Measurements from ENCODE around the gene COL28A1.

COL28A1 gene

DNA sequence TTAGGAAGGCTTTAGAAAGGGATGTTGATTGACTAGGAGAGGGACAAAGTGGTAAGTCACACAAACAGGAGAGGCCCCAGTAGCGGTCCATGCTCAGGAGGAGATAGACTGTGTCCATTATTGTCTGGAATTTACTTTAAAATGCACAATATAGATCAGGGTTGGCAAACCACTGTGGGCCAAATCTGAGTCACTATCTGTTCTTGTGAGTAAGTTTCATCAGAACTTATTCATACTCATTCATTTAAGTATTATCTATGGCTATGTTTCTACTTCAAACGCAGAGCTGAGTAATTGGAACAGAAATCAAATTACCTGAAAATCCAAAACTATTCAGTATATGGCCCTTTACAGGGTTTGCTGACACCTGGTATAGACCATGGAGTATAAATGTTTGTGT is 166.5 kb downstream of the COL28A1 start:
- H3K27me3 Mint-ChIP-seq = peaks cover 3% of the 10 kb centered on the region
- ATAC-seq (replicated peaks; ENCODE audit: extremely low read depth, poor library complexity, severe bottlenecking) = no peak
- no peak for DNase-seq (ENCODE audit: low spot score in 2 of 2)
- H3K4me1 Mint-ChIP-seq = no peaks in the 10 kb centered on the region
- no peaks in the 10 kb centered on the region for H3K36me3 Mint-ChIP-seq (ENCODE audit: insufficient read depth)
- H3K4me3 Mint-ChIP-seq = no peak overlapping the region
- H3K27ac Mint-ChIP-seq (ENCODE audit: low read depth) = no peak overlapping the region
- H3K9me3 Mint-ChIP-seq = no peaks in the 10 kb centered on the region

DNA sequence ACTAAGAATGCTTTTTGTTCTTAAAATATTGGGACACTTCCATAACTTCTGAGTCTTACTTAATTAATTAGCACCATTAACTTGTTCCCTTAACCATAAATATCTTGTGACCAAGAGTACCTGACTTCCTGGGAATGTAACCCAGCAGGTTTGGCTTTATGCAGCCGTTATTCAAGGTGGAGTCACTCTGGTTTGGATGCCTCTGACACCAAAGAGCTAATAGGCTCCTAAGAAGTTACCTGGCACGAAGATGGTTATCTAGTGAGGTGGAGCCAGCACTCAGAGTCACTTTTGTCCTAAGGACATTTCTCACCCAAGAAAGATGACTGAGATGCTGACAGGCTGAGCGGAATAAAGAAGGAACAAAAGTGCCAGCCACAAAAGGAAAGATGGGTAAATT is 181.0 kb downstream of the COL28A1 start:
- ATAC-seq (replicated peaks; ENCODE audit: extremely low read depth, poor library complexity, severe bottlenecking) (no peak), DNase-seq (ENCODE audit: low spot score in 2 of 2) (no peak)
- Mint-ChIP-seq H3K27me3 (peaks cover 50% of the 10 kb centered on the region), H3K4me1 (no peaks in the 10 kb centered on the region), H3K27ac (ENCODE audit: low read depth) (no peak overlapping the region), H3K9me3 (no peaks in the 10 kb centered on the region), H3K4me3 (no peak overlapping the region), H3K36me3 (ENCODE audit: insufficient read depth) (peaks cover 1% of the 10 kb centered on the region)

DNA sequence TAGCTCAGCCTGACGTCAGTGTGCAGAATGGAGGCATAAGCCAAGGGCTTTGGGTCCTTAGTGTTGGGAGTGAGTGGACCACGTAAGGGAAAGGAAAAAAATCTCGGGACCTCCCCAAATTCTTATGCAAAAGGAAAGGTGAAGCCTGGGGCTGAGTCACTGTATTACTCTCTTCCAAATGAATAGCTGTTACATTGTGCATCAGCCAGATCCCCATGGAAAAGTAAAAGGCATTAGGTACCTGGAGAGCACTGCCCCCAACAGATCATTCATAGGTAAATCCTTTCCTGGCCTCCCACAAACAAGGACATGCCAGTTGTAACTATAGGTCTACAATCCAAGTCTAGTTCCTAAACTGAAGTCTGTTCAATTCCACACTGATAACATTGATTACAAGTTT is 182.8 kb downstream of the COL28A1 start:
- Mint-ChIP-seq H3K4me3 (no peak overlapping the region), H3K36me3 (ENCODE audit: insufficient read depth) (peaks cover 1% of the 10 kb centered on the region), H3K27me3 (peaks cover 68% of the 10 kb centered on the region), H3K4me1 (no peaks in the 10 kb centered on the region), H3K27ac (ENCODE audit: low read depth) (no peak overlapping the region), H3K9me3 (no peaks in the 10 kb centered on the region)
- DNase-seq (ENCODE audit: low spot score in 2 of 2) (no peak), ATAC-seq (replicated peaks; ENCODE audit: extremely low read depth, poor library complexity, severe bottlenecking) (no peak)

DNA sequence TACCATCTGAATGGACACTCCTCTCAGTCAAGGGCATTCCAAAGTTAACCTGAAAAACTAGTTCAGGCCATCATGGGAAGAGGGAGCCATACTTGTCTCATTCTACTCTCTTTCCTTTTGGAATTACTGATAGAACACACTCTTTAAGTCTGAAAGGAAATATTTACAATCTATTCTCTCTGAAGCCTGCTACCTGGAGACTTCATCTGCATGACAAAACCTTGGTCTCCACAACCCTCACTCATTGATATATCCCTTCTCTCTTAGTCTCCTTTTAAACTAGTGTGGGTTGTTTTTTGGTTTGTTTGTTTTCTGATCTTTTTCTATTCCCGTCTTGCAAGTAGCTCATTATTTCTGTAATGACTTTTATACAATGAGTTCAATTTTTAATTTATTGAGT is 183.8 kb downstream of the COL28A1 start:
- no peak for DNase-seq (ENCODE audit: low spot score in 2 of 2)
- Mint-ChIP-seq H3K27me3 (peaks cover 76% of the 10 kb centered on the region), H3K4me3 (no peak overlapping the region), H3K4me1 (no peaks in the 10 kb centered on the region), H3K27ac (ENCODE audit: low read depth) (no peak overlapping the region), H3K9me3 (no peaks in the 10 kb centered on the region), H3K36me3 (ENCODE audit: insufficient read depth) (peaks cover 1% of the 10 kb centered on the region)
- no peak for ATAC-seq (replicated peaks; ENCODE audit: extremely low read depth, poor library complexity, severe bottlenecking)

DNA sequence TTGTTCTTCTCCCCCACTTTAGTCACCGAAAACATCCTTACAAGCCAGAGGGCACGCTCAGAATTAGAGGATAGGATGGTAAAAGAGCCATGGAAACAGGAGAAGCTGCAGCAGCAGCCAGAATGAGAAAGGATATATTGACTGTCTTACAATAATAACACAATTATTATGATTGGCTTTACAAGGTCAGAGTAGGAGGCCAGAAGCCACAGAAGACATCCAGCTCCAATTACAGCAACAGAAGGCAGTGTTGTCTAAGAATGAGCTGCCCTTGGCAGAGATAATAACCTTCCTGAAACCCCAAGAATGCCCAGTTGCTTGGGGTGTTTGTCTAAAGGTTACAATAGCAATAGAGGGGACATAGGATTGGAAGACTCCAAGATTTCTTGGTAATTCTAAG is 184.5 kb downstream of the COL28A1 start:
- H3K4me1 Mint-ChIP-seq = no peaks in the 10 kb centered on the region
- no peak for DNase-seq (ENCODE audit: low spot score in 2 of 2)
- ATAC-seq (replicated peaks; ENCODE audit: extremely low read depth, poor library complexity, severe bottlenecking) = no peak
- no peaks in the 10 kb centered on the region for H3K9me3 Mint-ChIP-seq
- peaks cover 1% of the 10 kb centered on the region for H3K36me3 Mint-ChIP-seq (ENCODE audit: insufficient read depth)
- H3K27me3 Mint-ChIP-seq = peaks cover 80% of the 10 kb centered on the region
- H3K27ac Mint-ChIP-seq (ENCODE audit: low read depth) = no peak overlapping the region
- H3K4me3 Mint-ChIP-seq = no peak overlapping the region

DNA sequence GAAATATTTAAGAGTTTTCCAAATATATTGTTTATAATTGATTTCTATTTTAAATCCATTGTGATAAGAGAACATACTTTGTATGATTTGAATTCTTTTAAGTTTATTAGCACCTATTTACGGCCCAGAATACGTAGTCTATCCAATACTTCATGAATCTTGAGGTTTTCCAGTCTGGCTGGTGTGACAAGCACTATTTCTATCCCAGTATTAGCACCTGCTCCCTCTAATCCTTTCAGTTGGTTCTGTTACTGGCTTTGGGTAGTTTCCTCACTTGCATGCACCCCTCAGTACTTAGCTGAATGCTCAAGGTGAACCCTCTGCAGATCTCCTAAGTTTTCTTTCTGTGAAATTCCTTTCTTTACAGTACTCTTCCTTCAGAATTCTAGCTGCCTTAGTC is 186.5 kb downstream of the COL28A1 start:
- Mint-ChIP-seq H3K9me3 (no peaks in the 10 kb centered on the region), H3K36me3 (ENCODE audit: insufficient read depth) (no peaks in the 10 kb centered on the region), H3K27ac (ENCODE audit: low read depth) (no peak overlapping the region), H3K4me3 (no peak overlapping the region), H3K27me3 (peaks cover 88% of the 10 kb centered on the region), H3K4me1 (no peaks in the 10 kb centered on the region)
- no peak for DNase-seq (ENCODE audit: low spot score in 2 of 2)
- ATAC-seq (replicated peaks; ENCODE audit: extremely low read depth, poor library complexity, severe bottlenecking) = no peak

DNA sequence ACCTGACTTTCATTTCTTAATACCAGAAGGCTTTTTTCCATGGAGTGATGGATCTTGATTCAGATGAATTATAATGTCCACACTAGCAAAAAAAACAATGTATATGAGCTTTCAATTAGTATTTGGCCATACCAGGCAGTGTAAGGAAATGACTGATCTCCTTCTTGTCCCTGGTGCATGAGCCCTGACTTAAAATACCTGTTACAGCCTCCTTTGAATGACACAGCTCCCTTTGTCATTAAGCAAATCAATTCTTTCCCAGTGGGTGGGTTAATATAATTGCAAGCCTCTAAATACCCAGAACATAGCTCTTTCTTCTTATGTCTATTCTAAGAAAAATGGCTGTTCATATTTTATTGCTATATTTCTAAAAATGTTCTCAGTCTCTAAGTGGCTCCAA is 188.6 kb downstream of the COL28A1 start:
- Mint-ChIP-seq H3K27ac (ENCODE audit: low read depth) (no peak overlapping the region), H3K9me3 (no peaks in the 10 kb centered on the region), H3K36me3 (ENCODE audit: insufficient read depth) (no peaks in the 10 kb centered on the region), H3K4me3 (no peak overlapping the region), H3K27me3 (peaks cover 80% of the 10 kb centered on the region), H3K4me1 (no peaks in the 10 kb centered on the region)
- DNase-seq (ENCODE audit: low spot score in 2 of 2) (no peak), ATAC-seq (replicated peaks; ENCODE audit: extremely low read depth, poor library complexity, severe bottlenecking) (no peak)

DNA sequence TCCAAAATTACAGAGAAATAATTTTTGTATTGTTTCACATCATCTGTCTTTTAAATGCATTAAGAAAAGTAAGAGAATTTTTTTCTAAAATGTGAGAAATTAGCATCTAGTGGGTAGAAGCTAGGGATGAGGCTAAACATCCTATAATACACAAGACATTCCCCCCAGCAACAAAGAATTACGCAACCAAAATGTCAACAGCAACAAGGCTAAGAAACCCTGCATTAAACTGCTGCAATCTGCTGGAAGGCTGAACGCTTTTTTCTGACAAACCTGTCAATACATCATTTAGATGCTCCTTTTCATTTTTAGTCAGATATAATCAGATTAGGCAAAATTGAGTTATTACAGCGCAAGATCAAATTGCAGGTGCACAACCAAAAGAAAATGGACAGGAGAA is 191.1 kb downstream of the COL28A1 start:
- Mint-ChIP-seq H3K27me3 (peaks cover 59% of the 10 kb centered on the region), H3K4me1 (no peaks in the 10 kb centered on the region), H3K9me3 (no peaks in the 10 kb centered on the region), H3K36me3 (ENCODE audit: insufficient read depth) (no peaks in the 10 kb centered on the region), H3K27ac (ENCODE audit: low read depth) (no peak overlapping the region), H3K4me3 (no peak overlapping the region)
- DNase-seq (ENCODE audit: low spot score in 2 of 2) (no peak), ATAC-seq (replicated peaks; ENCODE audit: extremely low read depth, poor library complexity, severe bottlenecking) (no peak)

DNA sequence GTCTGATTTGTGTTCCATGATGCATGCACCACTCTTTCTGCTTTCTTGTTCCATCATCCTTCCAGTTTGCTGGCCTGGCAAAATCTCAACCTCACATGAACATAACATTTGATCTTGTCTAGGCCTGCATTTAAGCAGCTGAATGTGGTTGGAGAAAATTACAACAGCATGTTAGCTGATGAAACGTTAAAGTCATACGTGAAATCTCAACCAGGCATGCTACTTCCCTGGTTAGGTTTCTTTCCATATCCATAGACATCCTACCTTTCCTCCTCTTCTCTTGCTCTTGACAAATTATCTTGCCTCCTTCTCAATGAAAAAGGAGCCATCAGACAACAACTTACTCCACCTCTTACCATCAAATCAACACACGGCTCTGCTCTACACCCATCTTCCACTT is 199.8 kb downstream of the COL28A1 start:
- DNase-seq (ENCODE audit: low spot score in 2 of 2) (no peak), ATAC-seq (replicated peaks; ENCODE audit: extremely low read depth, poor library complexity, severe bottlenecking) (no peak)
- Mint-ChIP-seq H3K27me3 (peaks cover 14% of the 10 kb centered on the region), H3K36me3 (ENCODE audit: insufficient read depth) (no peaks in the 10 kb centered on the region), H3K27ac (ENCODE audit: low read depth) (no peak overlapping the region), H3K4me1 (no peaks in the 10 kb centered on the region), H3K4me3 (no peak overlapping the region), H3K9me3 (no peaks in the 10 kb centered on the region)

DNA sequence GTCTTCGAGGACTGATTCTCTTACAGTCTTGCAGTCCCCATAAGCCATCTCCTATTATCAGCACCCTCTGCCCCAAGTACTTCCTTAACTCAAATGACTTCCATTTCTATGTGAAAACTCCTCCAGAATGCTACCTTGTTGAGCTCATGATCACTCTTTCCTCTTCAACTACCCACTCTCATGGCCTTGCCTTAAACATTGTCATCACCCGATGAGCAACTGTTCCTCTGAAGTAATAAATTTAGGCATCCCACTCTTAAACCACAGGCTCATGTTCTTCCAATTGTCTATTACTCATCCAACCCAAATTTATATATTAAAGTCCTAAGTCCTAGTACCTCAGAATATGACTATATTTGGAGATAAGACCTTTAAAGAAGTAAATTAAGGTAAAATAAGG is 200.5 kb downstream of the COL28A1 start:
- ATAC-seq (replicated peaks; ENCODE audit: extremely low read depth, poor library complexity, severe bottlenecking) (no peak), DNase-seq (ENCODE audit: low spot score in 2 of 2) (no peak)
- Mint-ChIP-seq H3K4me1 (no peaks in the 10 kb centered on the region), H3K9me3 (no peaks in the 10 kb centered on the region), H3K27me3 (peaks cover 21% of the 10 kb centered on the region), H3K4me3 (no peak overlapping the region), H3K36me3 (ENCODE audit: insufficient read depth) (no peaks in the 10 kb centered on the region), H3K27ac (ENCODE audit: low read depth) (peak overlapping the region; percentile 1)

DNA sequence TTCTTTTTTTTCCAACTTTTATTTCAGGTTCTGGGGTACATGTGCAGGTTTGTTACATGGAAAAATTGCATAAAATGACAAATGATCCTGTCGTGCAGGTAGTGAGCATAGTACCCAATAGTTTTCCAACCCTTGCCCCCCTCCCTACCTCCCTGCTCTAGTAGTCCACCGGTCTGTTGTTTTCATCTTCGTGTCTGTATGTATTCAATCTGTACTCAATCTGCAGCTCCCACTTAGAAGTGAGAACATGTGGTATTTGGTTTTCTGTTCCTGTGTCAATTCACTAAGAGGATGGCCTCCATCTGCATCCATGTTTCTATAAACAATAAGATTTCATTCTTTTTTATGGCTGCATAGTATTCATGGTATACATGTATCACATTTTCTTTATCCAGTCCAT is 202.1 kb downstream of the COL28A1 start:
- Mint-ChIP-seq H3K4me3 (no peak overlapping the region), H3K27ac (ENCODE audit: low read depth) (no peak overlapping the region), H3K27me3 (peaks cover 33% of the 10 kb centered on the region), H3K9me3 (no peaks in the 10 kb centered on the region), H3K4me1 (no peaks in the 10 kb centered on the region), H3K36me3 (ENCODE audit: insufficient read depth) (no peaks in the 10 kb centered on the region)
- ATAC-seq (replicated peaks; ENCODE audit: extremely low read depth, poor library complexity, severe bottlenecking) (no peak), DNase-seq (ENCODE audit: low spot score in 2 of 2) (no peak)

DNA sequence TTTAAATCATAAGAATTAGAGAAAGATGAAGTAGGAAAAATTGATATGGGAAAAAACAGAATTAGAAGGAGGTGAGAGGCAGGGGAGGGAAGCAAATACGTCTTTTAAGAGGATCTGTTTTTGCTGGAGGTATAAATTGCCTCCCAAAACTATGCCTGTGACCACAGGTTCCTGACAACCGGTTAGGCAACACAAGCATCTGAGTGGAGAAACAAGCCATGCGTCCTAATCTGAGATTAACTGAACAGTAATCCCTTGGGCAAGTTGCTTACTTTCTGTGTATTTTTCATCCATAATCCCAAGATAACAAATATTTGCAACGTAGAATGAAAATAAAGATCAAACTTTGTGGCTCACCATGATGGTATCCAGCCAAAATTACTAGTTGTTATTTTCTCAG is 204.2 kb downstream of the COL28A1 start:
- DNase-seq (ENCODE audit: low spot score in 2 of 2) = no peak
- Mint-ChIP-seq H3K9me3 (no peaks in the 10 kb centered on the region), H3K27ac (ENCODE audit: low read depth) (no peak overlapping the region)

DNA sequence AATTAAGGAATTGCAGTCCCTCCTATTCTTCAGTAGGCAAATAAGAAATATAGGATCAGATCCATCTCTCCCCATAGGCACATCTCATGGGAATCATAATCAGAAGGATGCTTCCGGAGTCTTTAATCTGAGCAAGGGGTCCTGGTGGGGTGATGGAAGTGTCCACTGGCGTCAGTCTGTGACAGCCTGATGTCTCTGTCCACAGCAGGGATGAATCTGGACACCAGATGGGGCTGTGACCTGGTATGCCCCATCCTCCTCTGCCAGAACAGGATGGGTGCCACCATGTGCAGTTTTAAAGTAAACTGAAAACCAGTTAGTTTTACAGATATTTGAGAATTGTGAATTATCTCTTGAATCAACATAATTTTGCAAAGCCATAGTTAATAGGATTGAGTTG is 204.7 kb downstream of the COL28A1 start:
- Mint-ChIP-seq H3K27me3 (peaks cover 33% of the 10 kb centered on the region), H3K9me3 (no peaks in the 10 kb centered on the region)
- no peak for DNase-seq (ENCODE audit: low spot score in 2 of 2)

More for the DNA sequence above, 204.2 kb downstream of the COL28A1 start:
- Mint-ChIP-seq H3K36me3 (ENCODE audit: insufficient read depth) (no peaks in the 10 kb centered on the region), H3K4me1 (no peaks in the 10 kb centered on the region), H3K27me3 (peaks cover 33% of the 10 kb centered on the region), H3K4me3 (no peak overlapping the region)
- ATAC-seq (replicated peaks; ENCODE audit: extremely low read depth, poor library complexity, severe bottlenecking) = no peak

DNA sequence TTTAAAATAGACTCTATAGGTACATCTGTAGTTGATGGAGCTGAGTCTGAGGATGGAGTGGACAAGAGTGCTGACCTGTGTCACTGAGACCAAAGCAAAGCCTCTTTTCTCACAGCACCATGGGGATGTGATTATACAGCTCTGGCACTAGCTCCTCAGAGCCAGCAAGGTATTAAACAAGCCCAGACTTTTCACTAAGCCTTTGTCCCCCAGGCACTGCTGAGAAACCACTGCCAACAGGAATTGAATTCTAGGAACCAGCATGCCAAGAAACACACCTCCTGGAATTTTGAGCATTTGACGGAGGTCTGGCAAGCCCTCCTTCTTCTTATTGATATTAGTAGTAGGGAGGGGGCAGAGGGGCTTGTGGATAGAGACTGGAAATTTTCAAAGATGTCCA is 206.3 kb downstream of the COL28A1 start:
- no peak for ATAC-seq (replicated peaks; ENCODE audit: extremely low read depth, poor library complexity, severe bottlenecking)
- no peak overlapping the region for H3K27ac Mint-ChIP-seq (ENCODE audit: low read depth)
- no peak overlapping the region for H3K4me3 Mint-ChIP-seq

More for the DNA sequence above, 204.7 kb downstream of the COL28A1 start:
- Mint-ChIP-seq H3K4me3 (no peak overlapping the region), H3K27ac (ENCODE audit: low read depth) (no peak overlapping the region), H3K4me1 (no peaks in the 10 kb centered on the region), H3K36me3 (ENCODE audit: insufficient read depth) (no peaks in the 10 kb centered on the region)
- no peak for ATAC-seq (replicated peaks; ENCODE audit: extremely low read depth, poor library complexity, severe bottlenecking)

More for the DNA sequence above, 206.3 kb downstream of the COL28A1 start:
- H3K36me3 Mint-ChIP-seq (ENCODE audit: insufficient read depth) = no peaks in the 10 kb centered on the region
- no peak for DNase-seq (ENCODE audit: low spot score in 2 of 2)
- peaks cover 48% of the 10 kb centered on the region for H3K27me3 Mint-ChIP-seq
- peaks cover 5% of the 10 kb centered on the region for H3K4me1 Mint-ChIP-seq
- no peaks in the 10 kb centered on the region for H3K9me3 Mint-ChIP-seq

All from central memory CD8-positive, alpha-beta T cell (primary cell).